ENCODE measurements around the gene CHRNB1. TPM values are rescaled to one million over a fixed set of nuclear protein-coding genes. Genes with fewer than 3 reads are reported as not detected.
"Not testable (repeated sequence)": the region's sequence is repeated elsewhere in the genome, so short reads cannot be mapped to it uniquely, and the experiment has no call there.

The CHRNB1 gene
- total RNA-seq, 1 experiment from 2014 or later, result 12.7 TPM

DNA sequence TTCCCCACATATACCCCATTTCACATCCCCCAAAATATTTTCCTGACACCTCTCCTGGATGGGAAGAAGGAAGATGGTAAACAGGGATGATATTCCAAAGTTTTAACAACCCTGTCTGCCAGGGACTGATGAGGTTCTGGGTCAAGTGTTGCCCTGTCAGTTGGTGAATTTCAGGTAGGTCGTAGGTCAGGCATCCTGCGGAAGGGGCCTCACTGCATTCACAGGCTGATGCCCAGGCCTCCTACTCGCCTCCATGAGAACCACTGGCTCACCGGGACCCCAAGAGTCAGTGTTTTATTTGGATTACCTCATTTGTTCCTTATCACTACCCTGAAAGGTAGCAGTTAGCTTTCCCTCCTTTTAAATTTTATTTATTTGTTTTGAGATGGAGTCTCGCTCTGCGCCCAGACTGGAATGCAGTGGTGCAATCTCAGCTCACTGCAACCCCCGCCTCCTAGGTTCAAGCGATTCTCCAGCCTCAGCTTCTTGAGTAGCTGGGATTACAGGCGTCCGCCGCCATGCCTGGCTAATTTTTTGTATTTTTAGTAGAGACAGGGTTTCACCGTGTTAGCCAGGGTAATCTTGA lies 24.0 kb downstream of the CHRNB1 start:
- no peak for TF ChIP-seq CTCF (conservative IDR thresholded peaks at IDR 0.05)
- no peaks in the 10 kb centered on the region for H3K27me3 ChIP-seq (ENCODE audit: insufficient read depth, low read length)
- Mint-ChIP-seq H3K27ac (no peak overlapping the region; a peak in 1 of 7 replicates), H3K36me3 (ENCODE audit: insufficient read depth in 1 of 3, low read depth in 3 of 3) (peaks cover 2 to 13% (median 9%) of the 10 kb centered on the region in 3 experiments; a peak in 4 of 7 replicates), H3K4me3 (no peak overlapping the region), H3K4me1 (no peaks in the 10 kb centered on the region; a peak in 1 of 4 replicates), H3K9me3 (no peaks in the 10 kb centered on the region), H3K27me3 (ENCODE audit: low read depth) (no peaks in the 10 kb centered on the region)
- H2BK20ac ChIP-seq (ENCODE audit: low read depth, low read length, poor library complexity, severe bottlenecking), result no peak overlapping the region
- H4K5ac ChIP-seq (ENCODE audit: insufficient read length, low read depth, low read length), result no peak overlapping the region
- DNase-seq, result no peak
- no peak overlapping the region for H3K23ac ChIP-seq (ENCODE audit: insufficient read length, low read depth, low read length)
- no peak overlapping the region for H2AFZ ChIP-seq (ENCODE audit: low read length)
- no CpG with 5 or more reads among the region's 12 CpGs for WGBS (ENCODE audit: extremely low coverage, insufficient read length, low lambda C conversion rate)
- H3K56ac ChIP-seq (ENCODE audit: insufficient read length, low read depth, low read length), result no peak overlapping the region
- no peak overlapping the region for H3T11ph ChIP-seq (ENCODE audit: low read length)
- no peaks in the 10 kb centered on the region for H3K79me1 ChIP-seq (ENCODE audit: insufficient read depth, low read depth, low read length, poor library complexity, severe bottlenecking)
- H4K8ac ChIP-seq (replicated peaks; ENCODE audit: insufficient read length, low read depth, low read length), result no peak overlapping the region
- no peak overlapping the region for H2AK5ac ChIP-seq (ENCODE audit: insufficient read length, low read length)
- H4K20me1 ChIP-seq (ENCODE audit: control insufficient read depth, insufficient read depth, insufficient read length), result no peaks in the 10 kb centered on the region
- no peak overlapping the region for H3K9ac ChIP-seq (ENCODE audit: extremely low read depth, insufficient read length, low read length)
- H2BK15ac ChIP-seq (ENCODE audit: low read depth, low read length), result no peak overlapping the region
- H3K18ac ChIP-seq (ENCODE audit: insufficient read length, low read depth, low read length), result no peak overlapping the region
- H3K14ac ChIP-seq (ENCODE audit: insufficient read depth, low read length), result no peak overlapping the region
- H2BK120ac ChIP-seq (ENCODE audit: low read depth, low read length, poor library complexity, severe bottlenecking), result no peak overlapping the region
- H3K4ac ChIP-seq (ENCODE audit: low read depth, low read length), result no peak overlapping the region
- no peaks in the 10 kb centered on the region for H3K79me2 ChIP-seq (ENCODE audit: insufficient read depth, low read length)
- no peak overlapping the region for H3K4me2 ChIP-seq (ENCODE audit: insufficient read depth, insufficient read length, low read length)
- no peak overlapping the region for H2BK5ac ChIP-seq (ENCODE audit: insufficient read length, low read length)
- no peaks in the 10 kb centered on the region; the same call in 1 of the 2 replicates for H3K4me1 ChIP-seq (ENCODE audit: insufficient read depth, low read length)
- no peaks in the 10 kb centered on the region for H3K9me3 ChIP-seq (ENCODE audit: control insufficient read depth, low read depth, low read length)
- H3K27ac ChIP-seq (ENCODE audit: insufficient read length, low read depth, low read length), result no peak overlapping the region
- no peak overlapping the region for H4K91ac ChIP-seq (ENCODE audit: insufficient read length, low read depth, low read length)
- H2BK12ac ChIP-seq (ENCODE audit: insufficient read length, low read depth, low read length), result no peak overlapping the region
- no peaks in the 10 kb centered on the region for H3K23me2 ChIP-seq (ENCODE audit: insufficient read length, low read depth, low read length, poor library complexity, severe bottlenecking)

- DNase-seq; H3T11ph ChIP-seq (ENCODE audit: low read length); H2BK120ac ChIP-seq (ENCODE audit: low read depth, low read length, poor library complexity, severe bottlenecking); H2BK15ac ChIP-seq (ENCODE audit: low read depth, low read length); H3K27ac ChIP-seq (ENCODE audit: insufficient read length, low read depth, low read length); H4K8ac ChIP-seq (replicated peaks; ENCODE audit: insufficient read length, low read depth, low read length); H2AFZ ChIP-seq (ENCODE audit: low read length); H3K56ac ChIP-seq (ENCODE audit: insufficient read length, low read depth, low read length); H4K20me1 ChIP-seq (ENCODE audit: control insufficient read depth, insufficient read depth, insufficient read length); H3K79me2 ChIP-seq (ENCODE audit: insufficient read depth, low read length); H3K18ac ChIP-seq (ENCODE audit: insufficient read length, low read depth, low read length); H3K4me2 ChIP-seq (ENCODE audit: insufficient read depth, insufficient read length, low read length); H3K27me3 Mint-ChIP-seq (ENCODE audit: low read depth); H3K4me1 Mint-ChIP-seq; H2BK20ac ChIP-seq (ENCODE audit: low read depth, low read length, poor library complexity, severe bottlenecking); H3K4me1 ChIP-seq (ENCODE audit: insufficient read depth, low read length); H3K9me3 ChIP-seq (ENCODE audit: control insufficient read depth, low read depth, low read length); H3K27me3 ChIP-seq (ENCODE audit: insufficient read depth, low read length); H3K4me3 Mint-ChIP-seq; H3K9ac ChIP-seq (ENCODE audit: extremely low read depth, insufficient read length, low read length); H2BK12ac ChIP-seq (ENCODE audit: insufficient read length, low read depth, low read length); H3K27ac Mint-ChIP-seq; H4K91ac ChIP-seq (ENCODE audit: insufficient read length, low read depth, low read length); H2AK5ac ChIP-seq (ENCODE audit: insufficient read length, low read length); H3K4ac ChIP-seq (ENCODE audit: low read depth, low read length); H3K23ac ChIP-seq (ENCODE audit: insufficient read length, low read depth, low read length); H3K14ac ChIP-seq (ENCODE audit: insufficient read depth, low read length); H3K79me1 ChIP-seq (ENCODE audit: insufficient read depth, low read depth, low read length, poor library complexity, severe bottlenecking); H2BK5ac ChIP-seq (ENCODE audit: insufficient read length, low read length); H3K23me2 ChIP-seq (ENCODE audit: insufficient read length, low read depth, low read length, poor library complexity, severe bottlenecking); H4K5ac ChIP-seq (ENCODE audit: insufficient read length, low read depth, low read length); H3K9me3 Mint-ChIP-seq: not testable (repeated sequence)
- no CpG with 5 or more reads among the region's 12 CpGs for WGBS (ENCODE audit: extremely low coverage, insufficient read length, low lambda C conversion rate)
- H3K36me3 Mint-ChIP-seq (ENCODE audit: insufficient read depth in 1 of 3, low read depth in 3 of 3), result peaks cover 2 to 13% (median 4%) of the 10 kb centered on the region in 3 experiments; a peak in 4 of 7 replicates
Observed at GRCh38 chr17:7469843-7470242, 25.0 kb downstream of the CHRNB1 start.
